Fibroblast of pulmonary artery (primary cell): Measurements from ENCODE around the gene CRHR1.
"Not testable (repeated sequence)": the region's sequence is repeated elsewhere in the genome, so short reads cannot be mapped to it uniquely, and the experiment has no call there.

ENCODE experiments used
- DNase-seq: peaks from one replicate; pipeline ENCODE4 v3.0.0-alpha.2; 2010; ENCODE audit warnings: low read depth
- H3K4me3 ChIP-seq: replicated peaks from 2 replicates; pipeline ENCODE4 v1.5.1; 2011; ENCODE audit warnings: low read depth, mild to moderate bottlenecking, control low read depth, low read length, moderate library complexity
- TF ChIP-seq, protein P1 (sequence below): IDR thresholded peaks from 2 replicates; pipeline ENCODE4 v1.5.1; 2011; ENCODE audit warnings: mild to moderate bottlenecking, control low read depth, low read length, inconsistent platforms; ENCODE audit errors: missing control alignments

The CRHR1 gene

DNA sequence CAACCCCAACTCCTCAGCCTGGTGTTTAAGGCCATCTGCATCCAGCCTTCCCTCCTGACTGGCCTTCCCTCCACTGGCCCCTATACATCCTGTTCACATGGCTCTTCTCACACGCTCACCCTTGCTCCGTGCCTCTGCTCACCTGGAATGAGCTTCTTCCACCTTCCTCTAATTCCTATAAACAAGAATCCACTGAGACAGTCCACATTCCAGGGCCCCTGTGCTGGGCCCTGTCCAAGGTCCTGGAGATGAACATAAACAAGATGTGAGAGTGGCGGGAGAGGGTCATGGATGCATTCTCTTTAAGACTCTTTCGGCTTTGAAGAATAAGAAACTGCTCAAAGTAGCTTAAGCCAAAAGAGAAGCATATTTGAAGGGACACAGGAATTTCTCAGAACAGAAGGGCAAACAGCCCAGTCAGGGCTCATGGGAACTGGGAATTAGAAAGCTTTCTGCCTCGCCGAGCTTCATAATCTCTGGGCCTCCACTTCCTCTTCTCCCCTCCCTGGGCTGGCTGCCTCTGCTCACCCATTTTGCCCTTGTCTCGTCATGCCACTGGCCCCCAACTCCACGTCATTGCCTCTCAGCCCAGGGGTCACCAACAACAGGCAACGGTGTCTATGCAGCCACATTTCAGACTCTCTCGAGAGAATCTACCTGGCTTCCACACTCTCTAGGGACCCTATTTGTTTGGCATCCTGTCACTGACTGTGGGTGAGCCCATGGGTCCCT, 74.0 kb downstream of the CRHR1 start:
- peak; percentile 51 for DNase-seq
- TF ChIP-seq, protein P1, sequence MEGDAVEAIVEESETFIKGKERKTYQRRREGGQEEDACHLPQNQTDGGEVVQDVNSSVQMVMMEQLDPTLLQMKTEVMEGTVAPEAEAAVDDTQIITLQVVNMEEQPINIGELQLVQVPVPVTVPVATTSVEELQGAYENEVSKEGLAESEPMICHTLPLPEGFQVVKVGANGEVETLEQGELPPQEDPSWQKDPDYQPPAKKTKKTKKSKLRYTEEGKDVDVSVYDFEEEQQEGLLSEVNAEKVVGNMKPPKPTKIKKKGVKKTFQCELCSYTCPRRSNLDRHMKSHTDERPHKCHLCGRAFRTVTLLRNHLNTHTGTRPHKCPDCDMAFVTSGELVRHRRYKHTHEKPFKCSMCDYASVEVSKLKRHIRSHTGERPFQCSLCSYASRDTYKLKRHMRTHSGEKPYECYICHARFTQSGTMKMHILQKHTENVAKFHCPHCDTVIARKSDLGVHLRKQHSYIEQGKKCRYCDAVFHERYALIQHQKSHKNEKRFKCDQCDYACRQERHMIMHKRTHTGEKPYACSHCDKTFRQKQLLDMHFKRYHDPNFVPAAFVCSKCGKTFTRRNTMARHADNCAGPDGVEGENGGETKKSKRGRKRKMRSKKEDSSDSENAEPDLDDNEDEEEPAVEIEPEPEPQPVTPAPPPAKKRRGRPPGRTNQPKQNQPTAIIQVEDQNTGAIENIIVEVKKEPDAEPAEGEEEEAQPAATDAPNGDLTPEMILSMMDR = no peak

DNA sequence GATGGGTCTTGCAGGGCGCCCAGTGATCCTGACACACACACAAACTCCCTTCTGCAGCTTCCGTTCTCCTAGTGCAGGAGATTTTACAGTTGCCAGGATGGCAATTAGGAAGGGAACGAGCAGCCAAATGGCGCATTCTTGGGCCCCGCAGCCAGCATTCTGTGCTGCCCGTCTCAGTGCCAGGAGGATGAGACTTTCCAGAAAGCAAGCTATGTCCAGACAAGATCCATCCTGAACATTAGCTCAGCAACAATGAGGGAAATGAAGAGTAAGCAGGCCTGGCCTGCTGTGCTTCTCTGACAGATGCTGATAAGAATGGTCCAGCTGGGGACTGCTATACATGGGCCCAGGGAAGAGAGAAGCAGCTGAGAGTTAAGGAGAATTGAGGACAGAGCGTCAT, 77.0 kb downstream of the CRHR1 start:
- H3K4me3 ChIP-seq = no peak overlapping the region
- TF ChIP-seq, protein P1 = no peak
- DNase-seq = no peak

More for the DNA sequence above, 74.0 kb downstream of the CRHR1 start:
- no peak overlapping the region for H3K4me3 ChIP-seq

DNA sequence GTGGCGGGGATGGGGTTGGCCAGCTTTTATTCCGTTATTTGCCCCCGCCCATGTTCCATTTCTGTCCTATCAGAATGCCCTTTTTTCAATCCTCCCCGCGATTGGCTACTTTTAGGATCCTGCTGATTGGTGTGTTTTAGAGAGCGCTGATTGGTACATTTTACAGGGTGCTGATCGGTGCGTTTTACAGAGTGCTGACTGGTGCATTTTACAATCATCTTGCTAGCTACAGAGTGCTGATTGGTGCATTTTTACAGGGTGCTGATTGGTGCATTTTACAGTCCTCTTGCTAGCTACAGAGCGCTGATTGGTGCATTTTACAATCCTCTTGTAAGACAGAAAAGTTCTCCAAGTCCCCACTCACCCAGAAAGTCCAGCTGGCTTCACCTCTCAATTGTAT, 78.0 kb downstream of the CRHR1 start:
- not testable (repeated sequence) for H3K4me3 ChIP-seq, DNase-seq

DNA sequence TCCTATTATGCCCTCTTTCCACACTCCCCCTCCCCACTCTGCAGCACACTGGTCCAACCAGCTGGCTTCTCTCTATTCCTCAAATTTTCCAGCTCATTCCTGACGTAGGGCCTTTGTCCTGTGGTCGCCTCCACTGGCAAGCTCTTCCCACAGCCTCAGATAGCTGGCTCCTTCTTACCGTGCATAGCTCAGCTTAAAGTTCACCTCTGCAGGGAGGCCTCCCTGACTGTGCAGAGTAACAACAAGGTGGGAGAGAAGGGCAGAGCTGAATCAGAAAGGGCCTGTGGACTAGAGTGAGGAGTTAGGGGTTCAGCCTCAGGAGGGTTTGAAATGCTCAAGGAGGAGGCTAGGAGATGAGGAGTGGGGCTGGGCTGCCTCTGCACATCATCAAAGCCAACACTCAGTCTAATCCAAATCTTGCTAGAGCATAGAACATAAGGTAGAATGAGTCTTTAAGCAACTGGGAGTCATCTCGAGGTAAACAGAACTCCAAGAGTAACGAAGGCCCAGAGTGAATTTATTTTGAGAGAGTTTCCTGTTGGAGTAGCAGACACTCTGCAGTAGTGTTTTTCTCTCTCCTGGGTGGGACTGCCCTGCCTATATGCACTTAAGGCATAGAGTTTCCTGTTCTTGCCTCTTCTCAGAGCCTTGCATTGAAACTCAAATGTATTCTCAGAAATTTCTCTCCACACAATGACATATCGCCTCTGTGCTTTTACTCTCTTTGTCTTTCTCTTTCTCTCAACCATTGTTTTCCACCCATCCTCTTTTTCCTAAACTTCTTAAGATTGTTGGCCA, 79.9 kb downstream of the CRHR1 start:
- DNase-seq = no peak
- no peak overlapping the region for H3K4me3 ChIP-seq
- TF ChIP-seq, protein P1 = no peak

DNA sequence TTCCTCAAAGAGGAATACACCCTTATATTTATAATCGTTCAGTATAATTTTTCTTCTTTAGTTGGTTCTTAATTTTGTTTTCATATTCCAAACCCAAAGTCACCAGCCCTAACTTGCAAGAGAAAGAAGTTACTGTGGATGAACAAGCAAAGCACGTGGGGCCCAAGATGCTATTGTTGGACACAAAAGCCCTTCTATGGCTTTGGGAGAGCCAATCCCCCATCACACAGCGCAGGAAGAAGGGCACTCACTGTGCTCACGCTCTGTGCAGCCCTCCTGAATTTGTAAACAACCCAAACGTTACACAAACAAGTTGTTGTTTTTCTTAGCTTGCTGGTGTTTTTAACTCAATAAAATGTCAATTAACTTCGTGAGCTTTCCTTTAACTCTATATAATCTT, 83.1 kb downstream of the CRHR1 start:
- H3K4me3 ChIP-seq = no peak overlapping the region
- no peak for DNase-seq
- TF ChIP-seq, protein P1 = no peak

DNA sequence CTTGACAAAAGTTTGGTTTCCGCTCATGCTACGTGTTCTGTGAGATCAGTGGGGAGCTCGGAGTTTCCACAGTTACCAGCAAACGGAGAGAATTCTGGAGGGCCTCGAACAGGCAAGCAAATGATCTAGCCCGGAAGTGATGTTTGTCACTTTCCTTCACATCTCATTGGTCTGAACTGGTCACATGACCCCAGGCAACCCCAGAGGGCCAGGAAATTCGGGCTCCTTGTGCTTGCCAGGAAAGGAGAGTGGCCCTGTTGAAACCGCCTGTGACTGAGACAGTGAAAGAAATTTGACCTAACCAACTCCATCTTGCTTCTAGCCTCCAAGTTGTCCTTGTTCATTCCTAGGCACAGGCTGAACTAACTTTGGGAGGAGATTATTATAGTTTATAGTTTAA, 83.6 kb downstream of the CRHR1 start:
- TF ChIP-seq, protein P1 = no peak
- no peak overlapping the region for H3K4me3 ChIP-seq
- no peak for DNase-seq

DNA sequence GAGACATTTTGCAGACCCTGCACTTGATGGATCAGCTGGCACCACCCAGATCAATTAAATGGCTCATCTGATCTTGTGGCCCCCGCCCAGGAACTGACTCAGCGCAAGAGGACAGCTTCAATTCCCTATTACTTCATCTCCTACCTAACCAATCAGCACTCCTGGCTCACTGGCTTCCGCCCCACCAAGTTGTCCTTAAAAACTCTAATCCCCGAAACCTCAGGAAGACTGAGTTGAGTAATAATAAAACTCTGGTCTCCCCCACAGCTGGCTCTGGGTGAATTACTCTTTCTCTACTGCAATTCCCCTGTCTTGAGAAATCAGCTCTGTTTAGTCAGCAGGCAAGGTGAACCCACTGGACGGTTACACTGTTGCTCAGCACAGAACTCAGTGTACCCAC, 84.2 kb downstream of the CRHR1 start:
- TF ChIP-seq, protein P1 = no peak
- DNase-seq = no peak

More for the DNA sequence above, 84.2 kb downstream of the CRHR1 start:
- no peak overlapping the region for H3K4me3 ChIP-seq
